HUES48 (cell line): Measurements from ENCODE around the gene TSPYL6.

Source experiments
- H3K27ac ChIP-seq: one replicate; pipeline ENCODE4 v1.7.0; 2013; ENCODE audit warnings: low read depth, low read length, inconsistent platforms
- H3K27me3 ChIP-seq: 2 replicates; pipeline ENCODE4 v1.6.1; 2013; ENCODE audit warnings: mild to moderate bottlenecking, low read length; ENCODE audit not compliant: control insufficient read depth, insufficient read depth
- H3K36me3 ChIP-seq: 2 replicates; pipeline ENCODE4 v1.6.1; 2013; ENCODE audit warnings: low read length; ENCODE audit not compliant: control insufficient read depth, insufficient read depth
- H3K4me1 ChIP-seq: 2 replicates; pipeline ENCODE4 v1.6.1; 2013; ENCODE audit warnings: mild to moderate bottlenecking, low read length; ENCODE audit not compliant: control insufficient read depth, insufficient read depth
- H3K4me3 ChIP-seq: 2 replicates; pipeline ENCODE4 v1.5.1; 2013; ENCODE audit warnings: mild to moderate bottlenecking, low read depth, low read length
- H3K9ac ChIP-seq: 2 replicates; pipeline ENCODE4 v1.6.1; 2013; ENCODE audit warnings: mild to moderate bottlenecking, low read depth, low read length, moderate library complexity
- H3K9me3 ChIP-seq: 2 replicates; pipeline ENCODE4 v1.6.1; 2013; ENCODE audit warnings: low read length; ENCODE audit not compliant: control insufficient read depth, insufficient read depth

Gene TSPYL6

GRCh38 chr2:54255230-54256090, 569 bp downstream of the TSPYL6 start:
- H3K9ac ChIP-seq = no peak overlapping the region
- no peaks in the 10 kb centered on the region for H3K27me3 ChIP-seq
- H3K4me3 ChIP-seq = no peak overlapping the region
- H3K27ac ChIP-seq = no peak overlapping the region
- no peaks in the 10 kb centered on the region for H3K36me3 ChIP-seq
- no peaks in the 10 kb centered on the region for H3K9me3 ChIP-seq
- no peaks in the 10 kb centered on the region for H3K4me1 ChIP-seq

- no peaks in the 10 kb centered on the region for H3K36me3 ChIP-seq
- no peak overlapping the region for H3K9ac ChIP-seq
- no peaks in the 10 kb centered on the region for H3K9me3 ChIP-seq
- no peaks in the 10 kb centered on the region for H3K4me1 ChIP-seq
- no peaks in the 10 kb centered on the region for H3K27me3 ChIP-seq
- H3K27ac ChIP-seq = no peak overlapping the region
- H3K4me3 ChIP-seq = no peak overlapping the region
These were observed 1.8 kb downstream of the TSPYL6 start for GRCh38 chr2:54254180-54254579.

DNA sequence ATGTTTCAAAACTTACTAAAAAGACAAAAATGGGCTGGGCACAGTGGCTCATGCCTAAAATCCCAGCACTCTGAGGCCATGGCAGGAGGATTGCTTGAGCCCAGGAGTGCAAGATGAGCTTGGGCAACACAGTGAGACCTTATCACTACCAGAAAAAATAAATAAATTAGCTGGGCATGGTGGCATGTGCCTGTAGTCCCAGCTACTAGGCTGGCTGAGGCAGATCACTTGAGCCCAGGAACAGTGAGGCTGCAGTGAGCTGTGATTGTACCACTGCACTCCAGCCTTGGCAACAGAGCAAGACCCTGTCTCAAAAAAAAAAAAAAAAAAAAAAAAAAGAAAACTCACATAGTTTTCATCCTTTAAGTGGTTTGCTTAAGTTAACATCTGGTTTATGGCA, 6.4 kb downstream of the TSPYL6 start:
- no peaks in the 10 kb centered on the region for H3K36me3 ChIP-seq
- no peak overlapping the region for H3K9ac ChIP-seq
- H3K27me3 ChIP-seq = no peaks in the 10 kb centered on the region
- no peak overlapping the region for H3K27ac ChIP-seq
- no peak overlapping the region for H3K4me3 ChIP-seq
- no peaks in the 10 kb centered on the region for H3K9me3 ChIP-seq
- no peaks in the 10 kb centered on the region for H3K4me1 ChIP-seq

GRCh38 chr2:54247115-54247514, 8.9 kb downstream of the TSPYL6 start:
- Histone ChIP-seq H3K36me3 (no peaks in the 10 kb centered on the region), H3K9ac (no peak overlapping the region), H3K4me1 (no peaks in the 10 kb centered on the region), H3K4me3 (no peak overlapping the region), H3K27me3 (no peaks in the 10 kb centered on the region), H3K9me3 (no peaks in the 10 kb centered on the region), H3K27ac (no peak overlapping the region)

- Histone ChIP-seq H3K4me1 (peaks cover 11% of the 10 kb centered on the region; the same call in 1 of the 2 replicates), H3K4me3 (no peak overlapping the region), H3K9ac (no peak overlapping the region), H3K36me3 (no peaks in the 10 kb centered on the region), H3K27ac (no peak overlapping the region), H3K27me3 (no peaks in the 10 kb centered on the region), H3K9me3 (no peaks in the 10 kb centered on the region)
These were observed 15.2 kb downstream of the TSPYL6 start for GRCh38 chr2:54240515-54241469.

GRCh38 chr2:54239427-54239826, 16.6 kb downstream of the TSPYL6 start:
- Histone ChIP-seq H3K36me3 (no peaks in the 10 kb centered on the region), H3K27ac (no peak overlapping the region), H3K27me3 (no peaks in the 10 kb centered on the region), H3K4me1 (peaks cover 11% of the 10 kb centered on the region; the same call in 1 of the 2 replicates), H3K4me3 (no peak overlapping the region), H3K9me3 (no peaks in the 10 kb centered on the region), H3K9ac (no peak overlapping the region)

- Histone ChIP-seq H3K27me3 (no peaks in the 10 kb centered on the region), H3K27ac (no peak overlapping the region), H3K36me3 (no peaks in the 10 kb centered on the region), H3K4me1 (peaks cover 11% of the 10 kb centered on the region; the same call in 1 of the 2 replicates), H3K4me3 (no peak overlapping the region), H3K9me3 (no peaks in the 10 kb centered on the region), H3K9ac (no peak overlapping the region)
These were observed 18.6 kb downstream of the TSPYL6 start for GRCh38 chr2:54237428-54237827.

GRCh38 chr2:54233832-54234649, 22.0 kb downstream of the TSPYL6 start:
- Histone ChIP-seq H3K27ac (no peak overlapping the region), H3K27me3 (no peaks in the 10 kb centered on the region), H3K4me1 (no peaks in the 10 kb centered on the region), H3K4me3 (no peak overlapping the region), H3K9me3 (no peaks in the 10 kb centered on the region), H3K9ac (no peak overlapping the region), H3K36me3 (no peaks in the 10 kb centered on the region)

GRCh38 chr2:54228945-54229344, 27.1 kb downstream of the TSPYL6 start:
- no peak overlapping the region for H3K4me3 ChIP-seq
- H3K27me3 ChIP-seq = no peaks in the 10 kb centered on the region
- H3K27ac ChIP-seq = no peak overlapping the region
- no peaks in the 10 kb centered on the region for H3K9me3 ChIP-seq
- no peaks in the 10 kb centered on the region; the same call in 1 of the 2 replicates for H3K4me1 ChIP-seq
- H3K36me3 ChIP-seq = no peaks in the 10 kb centered on the region
- H3K9ac ChIP-seq = no peak overlapping the region

DNA sequence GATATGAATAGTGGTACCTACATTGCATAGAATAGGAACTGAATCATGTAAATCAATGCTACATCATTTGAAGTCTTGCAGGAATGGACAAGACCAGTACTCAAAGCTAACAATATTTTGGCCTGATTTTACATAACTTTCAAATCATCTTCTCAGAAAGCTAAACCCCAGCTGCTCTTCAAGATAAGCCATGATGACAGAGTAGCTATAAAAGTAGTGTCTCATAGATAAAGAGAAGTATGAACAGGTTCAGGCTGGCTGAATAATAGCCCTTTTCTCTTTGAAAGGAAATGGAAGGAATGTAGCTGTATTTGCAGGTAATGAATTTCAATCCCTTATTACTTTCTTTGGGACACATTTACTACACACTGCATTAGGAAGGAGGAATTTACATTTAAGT, 28.2 kb downstream of the TSPYL6 start:
- Histone ChIP-seq H3K4me1 (no peaks in the 10 kb centered on the region; the same call in 1 of the 2 replicates), H3K27ac (no peak overlapping the region), H3K36me3 (no peaks in the 10 kb centered on the region), H3K9ac (no peak overlapping the region), H3K27me3 (no peaks in the 10 kb centered on the region), H3K4me3 (no peak overlapping the region), H3K9me3 (no peaks in the 10 kb centered on the region)
